C4-2B (cell line): ENCODE results near the gene RAB11FIP2.

ENCODE experiments used
- ZFX ChIP-seq: fragments of 450-650 bp; IDR thresholded peaks from 2 replicates; pipeline ENCODE4 v1.6.1; 2017
- TF ChIP-seq, protein P1 (sequence below): fragments of 450-650 bp; conservative IDR thresholded peaks from 2 replicates; pipeline ENCODE4 v1.5.1; 2017; ENCODE audit warnings: mild to moderate bottlenecking

DNA sequence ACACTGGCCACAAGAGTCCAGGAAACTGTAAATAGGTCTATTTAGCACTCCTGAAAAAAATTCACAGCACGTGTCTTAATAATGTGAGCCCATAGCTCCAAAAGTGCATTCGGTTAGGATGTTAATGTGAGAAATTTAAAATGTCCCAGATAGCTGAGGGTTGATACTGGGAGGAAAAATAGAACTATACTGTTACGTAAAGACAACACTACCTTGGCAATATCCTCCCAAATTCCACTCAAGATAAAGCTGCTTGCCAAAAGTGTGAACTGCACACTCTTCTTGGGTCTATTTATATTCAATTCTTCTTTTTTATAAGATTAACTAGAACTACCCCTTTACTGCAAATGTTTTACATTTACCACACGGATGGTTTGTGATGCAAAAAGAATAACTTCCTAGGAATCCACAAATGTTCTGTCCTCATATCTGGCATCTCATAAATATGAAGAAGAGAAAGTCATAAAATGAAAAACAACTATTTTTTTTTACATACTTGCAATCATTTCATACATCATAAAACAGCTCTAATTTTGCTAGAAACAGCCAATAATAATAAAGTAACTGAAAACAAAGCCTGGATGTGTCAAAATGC lies 10.4 kb downstream of the RAB11FIP2 start:
- TF ChIP-seq, protein P1, sequence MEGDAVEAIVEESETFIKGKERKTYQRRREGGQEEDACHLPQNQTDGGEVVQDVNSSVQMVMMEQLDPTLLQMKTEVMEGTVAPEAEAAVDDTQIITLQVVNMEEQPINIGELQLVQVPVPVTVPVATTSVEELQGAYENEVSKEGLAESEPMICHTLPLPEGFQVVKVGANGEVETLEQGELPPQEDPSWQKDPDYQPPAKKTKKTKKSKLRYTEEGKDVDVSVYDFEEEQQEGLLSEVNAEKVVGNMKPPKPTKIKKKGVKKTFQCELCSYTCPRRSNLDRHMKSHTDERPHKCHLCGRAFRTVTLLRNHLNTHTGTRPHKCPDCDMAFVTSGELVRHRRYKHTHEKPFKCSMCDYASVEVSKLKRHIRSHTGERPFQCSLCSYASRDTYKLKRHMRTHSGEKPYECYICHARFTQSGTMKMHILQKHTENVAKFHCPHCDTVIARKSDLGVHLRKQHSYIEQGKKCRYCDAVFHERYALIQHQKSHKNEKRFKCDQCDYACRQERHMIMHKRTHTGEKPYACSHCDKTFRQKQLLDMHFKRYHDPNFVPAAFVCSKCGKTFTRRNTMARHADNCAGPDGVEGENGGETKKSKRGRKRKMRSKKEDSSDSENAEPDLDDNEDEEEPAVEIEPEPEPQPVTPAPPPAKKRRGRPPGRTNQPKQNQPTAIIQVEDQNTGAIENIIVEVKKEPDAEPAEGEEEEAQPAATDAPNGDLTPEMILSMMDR, result no peak
- no peak for TF ChIP-seq ZFX
